GM12878 (cell line): ENCODE data around the gene LAMC3. TPM values are rescaled to one million over a fixed set of nuclear protein-coding genes. Genes with fewer than 3 reads are reported as not detected.

ENCODE experiments used
- ATAC-seq: fragments of 200-7000 bp; cut with Tn5 transposase; 3 replicates; pipeline ENCODE4 v1.9.1; 2020; ENCODE audit warnings: mild to moderate bottlenecking, moderate library complexity
- BruUV-seq: library from RNA; stranded (reverse); fragments of 400-500 nt; replicated peaks from 2 replicates; lab custom pipeline; 2021; lab: Mats Ljungman, UMichigan
- CTCF ChIA-PET: fragments of 300-600 bp; sonication (Branson Sonifier 250); formaldehyde crosslinking; extraction: SDS; loops from one replicate; lab custom pipeline; 2021; ENCODE audit warnings: inconsistent platforms; lab: Yijun Ruan, JAX
- POLR2A ChIA-PET: fragments of 350-600 bp; formaldehyde crosslinking; extraction: SDS; loops from one replicate; lab custom pipeline; 2021; ENCODE audit warnings: inconsistent platforms; lab: Charles Lee
- RAD21 ChIA-PET: fragments of 300-600 bp; sonication (Branson Sonifier 250); formaldehyde crosslinking; loops from one replicate; lab custom pipeline; 2023; ENCODE audit warnings: antibody characterized with exemption; ENCODE audit not compliant: unreplicated experiment; lab: Charles Lee
- SMC1A ChIA-PET: fragments of 300-600 bp; sonication (Branson Sonifier 250); formaldehyde crosslinking; loops from one replicate; lab custom pipeline; 2023; ENCODE audit not compliant: unreplicated experiment, uncharacterized antibody; lab: Charles Lee
- DNase-seq: peaks from one replicate; pipeline ENCODE4 v3.0.0-alpha.2; 2011; ENCODE audit warnings: low read depth, low spot score
- FAIRE-seq: peaks from 3 replicates; lab custom pipeline; 2011; peaks lifted over from hg19 to GRCh38; lab: Jason Lieb, UNC
- H2AFZ ChIP-seq: 2 replicates; pipeline ENCODE4 v1.6.0; 2011; ENCODE audit warnings: low read depth, low read length, control low read depth; ENCODE audit not compliant: control insufficient read depth
- H3K27ac ChIP-seq: 2 replicates; pipeline ENCODE4 v1.5.1; 2011; ENCODE audit warnings: control low read depth; ENCODE audit not compliant: control insufficient read depth, insufficient read depth
- H3K27me3 ChIP-seq, 2 experiments: replicated peaks in 1 of 2; 2 replicates each; pipeline versions ENCODE4 v1.6.0 to v1.6.1; 2011; ENCODE audit warnings: low read length in 1 of 2; ENCODE audit not compliant: control insufficient read depth in 2 of 2, insufficient read depth in 2 of 2
- H3K36me3 ChIP-seq, 2 experiments: 2 replicates each; pipeline ENCODE4 v1.5.1; 2011; ENCODE audit warnings: low read length in 1 of 2; ENCODE audit not compliant: control insufficient read depth in 2 of 2, insufficient read depth in 2 of 2
- H3K4me1 ChIP-seq: 2 replicates; pipeline ENCODE4 v1.6.1; 2011; ENCODE audit warnings: mild to moderate bottlenecking, low read length, moderate library complexity, mixed read lengths; ENCODE audit not compliant: control insufficient read depth, insufficient read depth
- H3K4me2 ChIP-seq: 2 replicates; pipeline ENCODE4 v1.6.0; 2011; ENCODE audit warnings: control low read depth; ENCODE audit not compliant: control insufficient read depth, insufficient read depth
- H3K4me3 ChIP-seq: fragments of 200-600 bp; sonication (generic); 2 replicates; pipeline ENCODE4 v1.5.1; 2016
- H3K79me2 ChIP-seq: 2 replicates; pipeline ENCODE4 v1.6.0; 2011; ENCODE audit warnings: low read length; ENCODE audit not compliant: control insufficient read depth, insufficient read depth
- H3K9ac ChIP-seq: 2 replicates; pipeline ENCODE4 v1.8.0; 2011; ENCODE audit warnings: low read length, control low read depth, mixed read lengths; ENCODE audit not compliant: control insufficient read depth, insufficient read depth
- H3K9me3 ChIP-seq: replicated peaks from 3 replicates; pipeline ENCODE4 v1.5.1; 2011; ENCODE audit warnings: mild to moderate bottlenecking, low read length; ENCODE audit not compliant: control insufficient read depth, insufficient read depth
- H4K20me1 ChIP-seq: 2 replicates; pipeline ENCODE4 v1.6.0; 2011; ENCODE audit not compliant: control insufficient read depth, insufficient read depth
- BCLAF1 ChIP-seq: fragments of 450-650 bp; IDR thresholded peaks from 2 replicates; pipeline ENCODE4 v1.6.1; 2017; ENCODE audit warnings: antibody characterized with exemption, mild to moderate bottlenecking, moderate library complexity
- CREB1 ChIP-seq: IDR thresholded peaks from 2 replicates; pipeline ENCODE4 v1.6.1; 2012; ENCODE audit warnings: low read depth, mild to moderate bottlenecking, inconsistent platforms
- ESRRA ChIP-seq: IDR thresholded peaks from 2 replicates; pipeline ENCODE4 v1.6.1; 2012; ENCODE audit warnings: mild to moderate bottlenecking, low read length, improper control_type of control experiment
- EZH2 ChIP-seq: IDR thresholded peaks from 2 replicates; pipeline ENCODE4 v1.6.1; 2012; ENCODE audit warnings: low read depth, mild to moderate bottlenecking, control low read depth, inconsistent platforms, low read length, borderline replicate concordance; ENCODE audit not compliant: control insufficient read depth
- IRF4 ChIP-seq: IDR thresholded peaks from 2 replicates; pipeline ENCODE4 v1.6.1; 2011; ENCODE audit warnings: low read depth, low read length
- KLF5 ChIP-seq: fragments of 450-650 bp; IDR thresholded peaks from 2 replicates; pipeline ENCODE4 v1.6.1; 2014; ENCODE audit warnings: mild to moderate bottlenecking; ENCODE audit not compliant: partially characterized antibody
- MEF2B ChIP-seq: fragments of 450-650 bp; IDR thresholded peaks from 2 replicates; pipeline ENCODE4 v1.6.1; 2018; ENCODE audit warnings: mild to moderate bottlenecking, moderate library complexity; ENCODE audit not compliant: partially characterized antibody, poor library complexity, severe bottlenecking
- MLLT1 ChIP-seq: fragments of 450-650 bp; IDR thresholded peaks from 2 replicates; pipeline ENCODE4 v1.6.1; 2016; ENCODE audit warnings: mild to moderate bottlenecking
- MYC ChIP-seq: IDR thresholded peaks from 2 replicates; pipeline ENCODE4 v1.6.1; 2011; ENCODE audit warnings: mild to moderate bottlenecking, low read length, moderate library complexity, inconsistent platforms; ENCODE audit not compliant: insufficient read depth, insufficient replicate concordance, insufficient read length, severe bottlenecking
- PKNOX1 ChIP-seq: fragments of 450-650 bp; IDR thresholded peaks from 2 replicates; pipeline ENCODE4 v1.6.1; 2016; ENCODE audit warnings: mild to moderate bottlenecking
- PML ChIP-seq: IDR thresholded peaks from 2 replicates; pipeline ENCODE4 v1.6.1; 2012; ENCODE audit warnings: low read length, inconsistent platforms
- POLR2AphosphoS5 ChIP-seq: IDR thresholded peaks from 2 replicates; pipeline ENCODE4 v1.6.1; 2011; ENCODE audit warnings: mild to moderate bottlenecking, low read length, inconsistent platforms
- REST ChIP-seq: IDR thresholded peaks from 2 replicates; pipeline ENCODE4 v1.6.1; 2012; ENCODE audit warnings: mild to moderate bottlenecking, low read depth, low read length
- SMARCA5 ChIP-seq: fragments of 450-650 bp; IDR thresholded peaks from 2 replicates; pipeline ENCODE4 v1.6.1; 2017; ENCODE audit warnings: mild to moderate bottlenecking
- SUZ12 ChIP-seq: fragments of 200-600 bp; sonication (generic); IDR thresholded peaks from one replicate; pipeline ENCODE4 v1.6.1; 2018; ENCODE audit warnings: antibody characterized with exemption, mild to moderate bottlenecking; ENCODE audit not compliant: unreplicated experiment
- WGBS: methylation state at CpG from one replicate; pipeline ENCODE4 v1.1.6; 2016; ENCODE audit warnings: low lambda C conversion rate; ENCODE audit not compliant: insufficient replicate concordance, insufficient coverage; ENCODE audit errors: missing lambda C conversion rate; 5-methylcytosine and 5-hydroxymethylcytosine counted together
- in situ Hi-C: fragments of 300-500 bp; cut with MboI; formaldehyde crosslinking; loops from 9 replicates; pipeline ENCODE4 v1.14.3; 2018; ENCODE audit warnings: mixed read lengths
- intact Hi-C: fragments of 100-400 bp; cut with micrococcal nuclease; formaldehyde crosslinking; loops from one replicate; pipeline ENCODE4 v1.14.2; 2022; ENCODE audit not compliant: unreplicated experiment
- polyA plus RNA-seq, 11 experiments: library from polyadenylated mRNA; depleted of rRNA in 4 of 11; unstranded in 6 of 11; stranded (reverse) in 5 of 11; fragments of >200 nt; fragmentation: Nextera tagmentation in 4 of 11; fragmentation: Illumina TruSeq in 1 of 11; extraction: Ambion mirVana in 4 of 11; extraction: Trizol in 1 of 11; gene quantifications; 1 replicate in 1 of 11; 2 replicates in 10 of 11; pipeline versions ENCODE4 v1.2.1 to v1.2.3, GENCODE V29; 2011 to 2016; ENCODE audit warnings: inconsistent platforms in 2 of 11, missing spikeins in 2 of 11, low read depth in 1 of 11
- total RNA-seq, 4 experiments: library from RNA; depleted of rRNA in 3 of 4; stranded (reverse); fragments of >200 nt in 3 of 4; fragmentation: Illumina TruSeq in 1 of 4; extraction: Trizol in 1 of 4; gene quantifications; 2 replicates each; pipeline versions ENCODE4 v1.2.1 to v1.2.3, GENCODE V29; 2013 to 2021

Gene LAMC3
- total and polyA plus RNA-seq, 10 of the 15 experiments (the other 5 are each of a cell fraction or from before 2014, with no cell fraction given) = under 0.01 to 0.08 TPM; not detected in 8

- no peak for TF ChIP-seq REST
Observed at GRCh38 chr9:131121346-131121745, 112.4 kb downstream of the LAMC3 start (continued).

- no peaks in the 10 kb centered on the region for H3K9me3 ChIP-seq
- no peaks in the 10 kb centered on the region; a peak in 1 of 4 replicates for H3K36me3 ChIP-seq
- DNase-seq (no peak), FAIRE-seq (no peak), ATAC-seq (no peak)
- no peak overlapping the region for H2AFZ ChIP-seq
- 34% methylated on average over 2 of the region's 2 CpGs for WGBS
- no peak overlapping the region for H3K4me2 ChIP-seq
- H3K4me1 ChIP-seq = peaks cover 7% of the 10 kb centered on the region
- ChIA-PET CTCF (no interaction called here), SMC1A (no interaction called here), POLR2A (no interaction called here), RAD21 (no interaction called here)
- H3K9ac ChIP-seq = no peak overlapping the region
- H3K79me2 ChIP-seq = peaks cover 20% of the 10 kb centered on the region
- no peak overlapping the region for H3K27ac ChIP-seq
- H3K27me3 ChIP-seq = peaks cover 0 to 4% of the 10 kb centered on the region in 2 experiments; a peak in 2 of 4 replicates
- no TSS peak for BruUV-seq
- intact Hi-C loops = no loop called here
- H4K20me1 ChIP-seq = no peaks in the 10 kb centered on the region
- H3K4me3 ChIP-seq = no peak overlapping the region
- in situ Hi-C loops = no loop called here
- TF ChIP-seq POLR2AphosphoS5 = no peak
- no peak for TF ChIP-seq CREB1
- TF ChIP-seq KLF5 = no peak
- no peak for TF ChIP-seq MLLT1
- no peak for TF ChIP-seq MYC
- no peak for TF ChIP-seq SUZ12
- no peak for TF ChIP-seq IRF4
- TF ChIP-seq MEF2B = no peak
- no peak for TF ChIP-seq BCLAF1
- no peak for TF ChIP-seq PKNOX1
- no peak for TF ChIP-seq SMARCA5
- no peak for TF ChIP-seq EZH2
- TF ChIP-seq PML = no peak
- TF ChIP-seq ESRRA = no peak
Observed at GRCh38 chr9:131122158-131122557, 113.2 kb downstream of the LAMC3 start.
